ENCODE data around the gene CRYAB.

Gene CRYAB

DNA sequence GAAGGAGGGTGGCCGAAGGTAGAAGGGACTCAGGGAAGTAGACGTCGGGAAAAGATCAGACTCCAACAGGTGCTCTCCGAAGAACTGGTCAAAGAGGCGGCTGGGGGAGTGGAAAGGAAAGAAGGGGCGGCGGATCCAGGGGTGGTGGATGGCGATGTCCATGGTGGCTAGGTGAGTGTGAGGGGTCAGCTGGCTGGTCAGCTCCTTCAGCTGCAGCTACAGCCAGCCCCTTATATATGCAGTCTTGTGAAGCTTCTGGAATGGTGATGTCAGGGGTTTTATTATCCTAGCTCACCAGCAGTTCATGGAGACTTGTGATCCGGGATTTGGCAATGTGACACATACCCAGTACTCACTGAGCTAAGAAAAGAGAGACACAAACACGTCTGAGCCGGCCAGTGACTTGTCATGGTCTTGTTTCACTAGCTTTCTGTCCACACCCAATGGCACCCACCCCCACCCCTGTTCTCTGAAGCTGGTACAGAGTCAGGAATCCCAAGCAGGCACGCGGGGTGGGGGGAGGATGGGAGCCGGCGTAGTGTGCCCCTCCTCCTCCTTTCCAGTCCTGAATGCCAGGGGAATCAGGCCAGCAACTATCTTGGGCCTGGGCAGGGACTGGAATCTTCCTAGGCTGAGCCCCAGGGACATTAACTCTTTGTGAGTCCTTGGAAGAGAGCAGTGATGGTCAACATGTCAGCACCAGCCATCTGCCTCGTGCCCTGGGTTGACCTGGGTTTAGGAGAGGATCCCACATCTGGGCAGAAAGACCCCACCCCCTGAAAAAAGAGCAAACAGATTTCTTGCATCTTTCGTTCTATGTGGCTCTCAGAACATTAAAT lies at the start of gene CRYAB:
Gene CRYAB, minus strand, starts transcription at position 208 of the 839 bp plus-strand sequence. Its CDS starts 46 bp downstream, at position 162.
- no peak within 1 kb of the TSS for H3K4me3 Mint-ChIP-seq
- no peaks in the 10 kb centered on the region for H3K9me3 Mint-ChIP-seq (ENCODE audit: low read depth)
- H3K27ac Mint-ChIP-seq: no peak within 1 kb of the TSS
- no peaks in the 10 kb centered on the region for H3K4me1 Mint-ChIP-seq (ENCODE audit: low read depth)
- H3K36me3 Mint-ChIP-seq: no peaks in the 10 kb centered on the region
- H3K27me3 Mint-ChIP-seq: peaks cover 20% of the 10 kb centered on the region

DNA sequence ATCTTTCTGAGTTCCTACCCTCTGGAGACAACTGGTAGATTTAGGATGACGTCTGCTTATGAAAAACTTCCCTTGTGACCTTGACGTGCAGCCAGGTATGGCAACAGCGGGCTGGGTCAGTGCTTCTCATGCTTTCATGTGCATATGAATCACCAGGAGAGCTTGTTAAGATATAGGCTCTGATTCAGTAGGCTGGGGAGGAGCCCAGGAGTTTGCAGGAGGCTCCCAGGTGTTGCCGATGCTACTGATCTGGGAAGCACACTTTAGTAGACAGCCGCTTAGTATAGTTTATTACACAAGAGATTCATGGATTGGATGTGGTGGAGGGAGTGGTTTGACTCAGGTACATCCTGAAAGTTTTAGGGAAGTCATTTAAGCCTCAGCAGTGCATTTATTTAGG lies 49.3 kb upstream of the CRYAB start:
- H3K4me3 Mint-ChIP-seq: no peak overlapping the region
- H3K9me3 Mint-ChIP-seq (ENCODE audit: low read depth): no peaks in the 10 kb centered on the region
- peaks cover 3% of the 10 kb centered on the region for H3K4me1 Mint-ChIP-seq (ENCODE audit: low read depth)

GRCh38 chr11:111957663-111958444 lies 46.3 kb upstream of the CRYAB start:
- peaks cover 2% of the 10 kb centered on the region for H3K36me3 Mint-ChIP-seq
- no peaks in the 10 kb centered on the region for H3K9me3 Mint-ChIP-seq (ENCODE audit: low read depth)
- H3K4me1 Mint-ChIP-seq (ENCODE audit: low read depth): no peaks in the 10 kb centered on the region
- no peaks in the 10 kb centered on the region for H3K27me3 Mint-ChIP-seq
- H3K4me3 Mint-ChIP-seq: no peak overlapping the region
- no peak overlapping the region for H3K27ac Mint-ChIP-seq

More for the DNA sequence above, 49.3 kb upstream of the CRYAB start:
- Mint-ChIP-seq H3K27me3 (no peaks in the 10 kb centered on the region), H3K36me3 (peaks cover 5% of the 10 kb centered on the region), H3K27ac (no peak overlapping the region)

GRCh38 chr11:111954154-111954553 lies 42.6 kb upstream of the CRYAB start:
- H3K27me3 Mint-ChIP-seq: no peaks in the 10 kb centered on the region
- peaks cover 8% of the 10 kb centered on the region for H3K36me3 Mint-ChIP-seq
- no peak overlapping the region for H3K27ac Mint-ChIP-seq
- no peaks in the 10 kb centered on the region for H3K9me3 Mint-ChIP-seq (ENCODE audit: low read depth)
- no peak overlapping the region for H3K4me3 Mint-ChIP-seq
- peaks cover 8% of the 10 kb centered on the region for H3K4me1 Mint-ChIP-seq (ENCODE audit: low read depth)

GRCh38 chr11:111951565-111951964 lies 40.0 kb upstream of the CRYAB start:
- Mint-ChIP-seq H3K36me3 (peaks cover 9% of the 10 kb centered on the region), H3K9me3 (ENCODE audit: low read depth) (no peaks in the 10 kb centered on the region), H3K4me3 (no peak overlapping the region), H3K27ac (no peak overlapping the region), H3K4me1 (ENCODE audit: low read depth) (peaks cover 14% of the 10 kb centered on the region), H3K27me3 (no peaks in the 10 kb centered on the region)

- peak overlapping the region; percentile 72 for H3K27ac Mint-ChIP-seq
These were observed 38.2 kb upstream of the CRYAB start for GRCh38 chr11:111949519-111950426.

DNA sequence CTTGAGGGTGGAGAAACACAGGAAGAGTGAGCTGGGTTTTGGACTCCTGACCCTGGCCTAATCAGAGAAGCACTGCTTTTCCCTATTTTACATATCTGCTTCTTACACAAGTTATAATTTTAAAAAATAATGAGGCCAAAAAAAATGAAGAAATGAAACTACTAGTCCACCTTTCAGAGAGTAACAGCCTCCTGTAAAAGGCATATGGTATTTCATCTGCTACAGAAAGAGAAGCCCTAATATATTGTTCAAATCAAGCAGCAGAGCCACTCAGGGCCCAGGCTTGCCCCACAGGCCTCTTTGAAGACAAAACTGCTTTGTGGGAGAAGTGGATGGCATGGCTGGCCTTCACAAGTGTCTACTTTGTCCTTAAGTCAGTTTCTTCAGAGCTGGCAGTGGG lies 35.6 kb upstream of the CRYAB start:
- Mint-ChIP-seq H3K27me3 (no peaks in the 10 kb centered on the region), H3K4me3 (no peak overlapping the region), H3K9me3 (ENCODE audit: low read depth) (no peaks in the 10 kb centered on the region), H3K4me1 (ENCODE audit: low read depth) (peaks cover 40% of the 10 kb centered on the region), H3K27ac (peak overlapping the region; percentile 70), H3K36me3 (peaks cover 11% of the 10 kb centered on the region)

More at GRCh38 chr11:111949519-111950426, 38.2 kb upstream of the CRYAB start:
- Mint-ChIP-seq H3K27me3 (no peaks in the 10 kb centered on the region), H3K9me3 (ENCODE audit: low read depth) (no peaks in the 10 kb centered on the region), H3K4me1 (ENCODE audit: low read depth) (peaks cover 24% of the 10 kb centered on the region), H3K36me3 (peaks cover 9% of the 10 kb centered on the region), H3K4me3 (peak overlapping the region; percentile 38)

DNA sequence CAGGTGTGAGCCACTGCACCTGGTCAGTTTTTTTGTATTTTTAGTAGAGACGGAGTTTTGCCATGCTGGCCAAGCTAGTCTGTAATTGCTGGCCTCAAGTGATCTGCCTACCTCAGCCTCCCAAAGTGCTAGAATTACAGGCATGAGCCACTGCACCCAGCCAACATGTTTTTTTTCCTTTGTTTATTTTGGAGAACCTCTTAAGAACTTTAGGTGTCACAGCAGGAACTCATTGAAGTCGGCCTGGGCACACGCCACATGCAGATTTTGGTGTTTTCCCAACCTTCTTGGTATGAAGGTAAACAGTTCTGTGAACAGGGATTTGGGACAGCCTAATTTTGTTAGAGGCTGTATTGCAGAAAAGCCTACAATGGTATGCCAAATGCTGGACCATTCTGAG lies 34.9 kb upstream of the CRYAB start:
- Mint-ChIP-seq H3K4me3 (no peak overlapping the region), H3K27me3 (no peaks in the 10 kb centered on the region), H3K4me1 (ENCODE audit: low read depth) (peaks cover 40% of the 10 kb centered on the region), H3K27ac (no peak overlapping the region), H3K9me3 (ENCODE audit: low read depth) (no peaks in the 10 kb centered on the region), H3K36me3 (peaks cover 11% of the 10 kb centered on the region)

DNA sequence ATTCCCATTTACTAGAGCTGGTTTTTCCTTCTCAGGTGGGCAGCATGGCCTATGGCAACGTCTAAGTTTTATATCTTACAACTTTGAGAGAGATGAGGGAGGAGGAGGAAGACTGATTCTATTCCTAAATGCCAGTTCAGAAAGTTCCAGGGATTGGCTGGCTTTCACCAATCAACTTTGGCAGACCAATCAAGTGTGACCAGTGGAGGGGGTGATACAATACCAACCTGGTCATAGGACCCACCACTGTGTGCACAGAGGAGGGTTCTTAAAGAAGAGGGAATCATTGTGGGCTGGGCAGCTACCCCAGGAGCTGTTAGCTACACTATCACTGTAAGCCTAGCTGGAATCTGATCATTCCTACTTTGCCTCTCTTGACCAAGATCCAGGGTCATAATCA lies 33.6 kb upstream of the CRYAB start:
- Mint-ChIP-seq H3K4me1 (ENCODE audit: low read depth) (peaks cover 48% of the 10 kb centered on the region), H3K27ac (peak overlapping the region; percentile 99), H3K4me3 (peak overlapping the region; percentile 78), H3K36me3 (peaks cover 18% of the 10 kb centered on the region), H3K9me3 (ENCODE audit: low read depth) (no peaks in the 10 kb centered on the region), H3K27me3 (no peaks in the 10 kb centered on the region)

- no peaks in the 10 kb centered on the region for H3K27me3 Mint-ChIP-seq
These were observed 33.1 kb upstream of the CRYAB start for GRCh38 chr11:111944651-111945051.

GRCh38 chr11:111944139-111944538 lies 32.6 kb upstream of the CRYAB start:
- H3K4me3 Mint-ChIP-seq: peak overlapping the region; percentile 78
- no peaks in the 10 kb centered on the region for H3K9me3 Mint-ChIP-seq (ENCODE audit: low read depth)
- peaks cover 12% of the 10 kb centered on the region for H3K36me3 Mint-ChIP-seq
- H3K27me3 Mint-ChIP-seq: no peaks in the 10 kb centered on the region
- H3K27ac Mint-ChIP-seq: peak overlapping the region; percentile 99
- H3K4me1 Mint-ChIP-seq (ENCODE audit: low read depth): peaks cover 44% of the 10 kb centered on the region

More at GRCh38 chr11:111944651-111945051, 33.1 kb upstream of the CRYAB start:
- H3K4me3 Mint-ChIP-seq: peak overlapping the region; percentile 78
- no peaks in the 10 kb centered on the region for H3K9me3 Mint-ChIP-seq (ENCODE audit: low read depth)
- peaks cover 45% of the 10 kb centered on the region for H3K4me1 Mint-ChIP-seq (ENCODE audit: low read depth)
- peaks cover 15% of the 10 kb centered on the region for H3K36me3 Mint-ChIP-seq
- H3K27ac Mint-ChIP-seq: peak overlapping the region; percentile 99

DNA sequence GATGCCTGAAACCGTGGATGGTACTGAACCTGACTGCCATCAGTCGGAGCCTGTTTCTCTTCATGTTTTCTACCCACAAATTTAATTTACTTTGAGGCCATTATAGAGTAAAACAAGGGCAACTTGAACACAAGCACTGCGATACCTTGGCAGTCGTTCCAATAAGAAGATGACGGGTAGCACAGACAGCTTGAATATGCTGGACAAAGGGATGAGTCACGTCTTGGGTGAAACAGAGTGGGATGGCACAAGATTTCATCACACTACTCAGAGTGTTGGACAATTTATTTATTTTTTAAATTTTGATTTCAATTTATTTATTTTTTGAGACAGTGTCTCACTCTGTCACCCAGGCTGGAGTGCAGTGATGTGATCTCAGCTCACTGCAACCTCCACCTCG lies 31.3 kb upstream of the CRYAB start:
- H3K9me3 Mint-ChIP-seq (ENCODE audit: low read depth): no peaks in the 10 kb centered on the region
- peak overlapping the region; percentile 81 for H3K27ac Mint-ChIP-seq
- H3K4me3 Mint-ChIP-seq: no peak overlapping the region
- peaks cover 11% of the 10 kb centered on the region for H3K36me3 Mint-ChIP-seq
- H3K4me1 Mint-ChIP-seq (ENCODE audit: low read depth): peaks cover 51% of the 10 kb centered on the region
- no peaks in the 10 kb centered on the region for H3K27me3 Mint-ChIP-seq

GRCh38 chr11:111941963-111942362 lies 30.4 kb upstream of the CRYAB start:
- H3K27ac Mint-ChIP-seq: peak overlapping the region; percentile 81
- H3K4me3 Mint-ChIP-seq: no peak overlapping the region
- H3K9me3 Mint-ChIP-seq (ENCODE audit: low read depth): no peaks in the 10 kb centered on the region
- H3K36me3 Mint-ChIP-seq: peaks cover 11% of the 10 kb centered on the region
- no peaks in the 10 kb centered on the region for H3K27me3 Mint-ChIP-seq
- peaks cover 54% of the 10 kb centered on the region for H3K4me1 Mint-ChIP-seq (ENCODE audit: low read depth)

GRCh38 chr11:111939836-111940604 lies 28.4 kb upstream of the CRYAB start:
- H3K27me3 Mint-ChIP-seq: no peaks in the 10 kb centered on the region
- peak overlapping the region; percentile 18 for H3K4me3 Mint-ChIP-seq
- no peaks in the 10 kb centered on the region for H3K9me3 Mint-ChIP-seq (ENCODE audit: low read depth)
- H3K36me3 Mint-ChIP-seq: peaks cover 11% of the 10 kb centered on the region
- H3K4me1 Mint-ChIP-seq (ENCODE audit: low read depth): peaks cover 64% of the 10 kb centered on the region
- H3K27ac Mint-ChIP-seq: peak overlapping the region; percentile 54
